HepG2 (cell line): Measurements from ENCODE around the gene PHACTR1. TPM values are rescaled to one million over a fixed set of nuclear protein-coding genes. Genes with fewer than 3 reads are reported as not detected.

Experiments used
- ATAC-seq: fragments of 200-7000 bp; cut with Tn5 transposase; 3 replicates; pipeline ENCODE4 v1.9.1; 2020; ENCODE audit warnings: mild to moderate bottlenecking, moderate library complexity
- BruUV-seq: library from RNA; stranded (reverse); fragments of 400-500 nt; replicated peaks from 2 replicates; lab custom pipeline; 2021; lab: Mats Ljungman, UMichigan
- CTCF ChIA-PET: fragments of 300-600 bp; formaldehyde crosslinking; extraction: SDS; loops from one replicate; lab custom pipeline; 2021; ENCODE audit warnings: low total read pairs, inconsistent platforms, low intra/inter-chr PET ratio; lab: Yijun Ruan, JAX
- POLR2A ChIA-PET: fragments of 350-600 bp; sonication (Branson Sonifier 250); formaldehyde crosslinking; loops from one replicate; lab custom pipeline; 2020; ENCODE audit warnings: antibody characterized with exemption, inconsistent platforms; lab: Yijun Ruan, JAX
- DNase-seq: peaks from one replicate; pipeline ENCODE4 v3.0.0-alpha.2; 2015; ENCODE audit warnings: low spot score
- FAIRE-seq: peaks from 3 replicates; lab custom pipeline; 2011; peaks lifted over from hg19 to GRCh38; lab: Jason Lieb, UNC
- H2AFZ ChIP-seq: one replicate; pipeline ENCODE4 v1.6.1; 2011; ENCODE audit warnings: low read length, inconsistent platforms
- H3K27ac ChIP-seq: fragments of 300-600 bp; 3 replicates; pipeline ENCODE4 v1.8.0; 2011; ENCODE audit warnings: mixed run types, mild to moderate bottlenecking, mixed read lengths, low read length, inconsistent platforms; ENCODE audit not compliant: insufficient read depth; ENCODE audit errors: extremely low read length
- H3K27me3 ChIP-seq, 2 experiments: fragments of 200-600 bp in 1 of 2; 2 replicates in 1 of 2; 3 replicates in 1 of 2; pipeline versions ENCODE4 v1.6.0 to v1.8.0; 2011; ENCODE audit warnings: low read length in 2 of 2, mild to moderate bottlenecking in 2 of 2, moderate library complexity in 2 of 2, inconsistent platforms in 1 of 2; ENCODE audit not compliant: insufficient read depth in 2 of 2, control insufficient read depth in 1 of 2
- H3K36me3 ChIP-seq, 2 experiments: fragments of 200-600 bp in 1 of 2; replicated peaks in 1 of 2; 2 replicates in 1 of 2; 3 replicates in 1 of 2; pipeline versions ENCODE4 v1.5.1 to v1.8.0; 2011; ENCODE audit warnings: low read length in 2 of 2, inconsistent platforms in 1 of 2; ENCODE audit not compliant: insufficient read depth in 2 of 2, control insufficient read depth in 1 of 2
- H3K4me1 ChIP-seq: 2 replicates; pipeline ENCODE4 v1.5.1; 2012; ENCODE audit warnings: low read length, inconsistent platforms; ENCODE audit not compliant: insufficient read depth
- H3K4me2 ChIP-seq: 2 replicates; pipeline ENCODE4 v1.6.0; 2011; ENCODE audit warnings: low read depth, low read length, inconsistent platforms
- H3K4me3 ChIP-seq, 3 experiments: fragments of 200-600 bp in 1 of 3; sonication (generic), shearing (Covaris generic) in 1 of 3; replicated peaks in 1 of 3; 2 replicates each; pipeline ENCODE4 v1.5.1; 2011 to 2016; ENCODE audit warnings: low read length in 3 of 3, inconsistent platforms in 2 of 3, low read depth in 2 of 3, mild to moderate bottlenecking in 2 of 3, control low read depth in 1 of 3, mixed read lengths in 1 of 3; ENCODE audit not compliant: insufficient read depth in 1 of 3
- H3K79me2 ChIP-seq: one replicate; pipeline ENCODE4 v1.6.1; 2011; ENCODE audit warnings: low read length, inconsistent platforms; ENCODE audit not compliant: insufficient read depth
- H3K9ac ChIP-seq: 2 replicates; pipeline ENCODE4 v1.6.0; 2011; ENCODE audit warnings: mild to moderate bottlenecking, low read depth, low read length, inconsistent platforms; ENCODE audit not compliant: insufficient read depth
- H3K9me3 ChIP-seq: 2 replicates; pipeline ENCODE4 v1.5.1; 2012; ENCODE audit warnings: mild to moderate bottlenecking, low read length
- H4K20me1 ChIP-seq: 2 replicates; pipeline ENCODE4 v1.6.0; 2011; ENCODE audit warnings: inconsistent platforms, mild to moderate bottlenecking, low read length, moderate library complexity; ENCODE audit not compliant: insufficient read depth
- ADNP ChIP-seq: sonication (generic); formaldehyde crosslinking; IDR thresholded peaks from 2 replicates; pipeline ENCODE4 v1.4.0; 2020; ENCODE audit warnings: missing genetic modification reagents
- DMAP1 ChIP-seq: IDR thresholded peaks from 2 replicates; pipeline ENCODE4 v1.6.1; 2016
- FOXC1 ChIP-seq: sonication (generic); formaldehyde crosslinking; IDR thresholded peaks from 2 replicates; pipeline ENCODE4 v1.8.0; 2022; ENCODE audit warnings: mild to moderate bottlenecking, missing genetic modification reagents, borderline replicate concordance
- GFI1 ChIP-seq: sonication (generic); formaldehyde crosslinking; IDR thresholded peaks from 2 replicates; pipeline ENCODE4 v1.5.0; 2020; ENCODE audit warnings: missing genetic modification reagents, mild to moderate bottlenecking, borderline replicate concordance
- MAF1 ChIP-seq: sonication (generic); formaldehyde crosslinking; IDR thresholded peaks from 2 replicates; pipeline ENCODE4 v1.5.0; 2020; ENCODE audit warnings: missing genetic modification reagents, borderline replicate concordance
- MXI1 ChIP-seq: IDR thresholded peaks from 3 replicates; pipeline ENCODE4 v1.6.1; 2012; ENCODE audit warnings: low read depth, low read length, inconsistent platforms, borderline replicate concordance
- NAIF1 ChIP-seq: sonication (generic); formaldehyde crosslinking; IDR thresholded peaks from 2 replicates; pipeline ENCODE4 v1.5.0; 2020; ENCODE audit warnings: mild to moderate bottlenecking, missing genetic modification reagents, borderline replicate concordance
- PHF5A ChIP-seq: IDR thresholded peaks from one replicate; pipeline ENCODE4 v1.6.1; 2018; ENCODE audit warnings: low read depth, missing genetic modification reagents; ENCODE audit not compliant: unreplicated experiment
- POLR2A ChIP-seq, 2 experiments: IDR thresholded peaks; 2 replicates each; pipeline ENCODE4 v1.6.1; 2011; ENCODE audit warnings: low read depth in 2 of 2, low read length in 2 of 2, mild to moderate bottlenecking in 1 of 2, moderate library complexity in 1 of 2; ENCODE audit not compliant: insufficient read depth in 1 of 2
- RBM39 ChIP-seq: fragments of 200-400 bp; formaldehyde crosslinking; IDR thresholded peaks from one replicate; pipeline ENCODE4 v1.6.1; 2018; ENCODE audit warnings: antibody characterized with exemption, mild to moderate bottlenecking, low read depth, low read length; ENCODE audit not compliant: poor library complexity, severe bottlenecking
- REPIN1 ChIP-seq: sonication (generic); formaldehyde crosslinking; IDR thresholded peaks from 2 replicates; pipeline ENCODE4 v1.8.0; 2022; ENCODE audit warnings: missing genetic modification reagents, low read depth, mild to moderate bottlenecking, borderline replicate concordance
- TFAP4 ChIP-seq: sonication (generic); IDR thresholded peaks from 2 replicates; pipeline ENCODE4 v1.6.1; 2016; ENCODE audit warnings: low read depth, borderline replicate concordance
- XBP1 ChIP-seq: sonication (generic); formaldehyde crosslinking; IDR thresholded peaks from 2 replicates; pipeline ENCODE4 v1.5.0; 2020; ENCODE audit warnings: missing genetic modification reagents
- ZKSCAN5 ChIP-seq: sonication (generic); formaldehyde crosslinking; IDR thresholded peaks from 2 replicates; pipeline ENCODE4 v1.5.1; 2020; ENCODE audit warnings: mild to moderate bottlenecking, missing genetic modification reagents
- ZNF30 ChIP-seq: sonication (generic); formaldehyde crosslinking; IDR thresholded peaks from 2 replicates; pipeline ENCODE4 v1.5.0; 2020; ENCODE audit warnings: mild to moderate bottlenecking, missing genetic modification reagents
- ZNF737 ChIP-seq: sonication (generic); formaldehyde crosslinking; IDR thresholded peaks from 2 replicates; pipeline ENCODE4 v1.5.0; 2020; ENCODE audit warnings: missing genetic modification reagents, mild to moderate bottlenecking, borderline replicate concordance
- ZNF850 ChIP-seq: sonication (generic); formaldehyde crosslinking; conservative IDR thresholded peaks from 2 replicates; pipeline ENCODE4 v1.9.0; 2021; ENCODE audit warnings: mild to moderate bottlenecking, missing genetic modification reagents
- ZNF891 ChIP-seq: sonication (generic); formaldehyde crosslinking; IDR thresholded peaks from 2 replicates; pipeline ENCODE4 v1.5.0; 2020; ENCODE audit warnings: mild to moderate bottlenecking, missing genetic modification reagents
- ZSCAN5A ChIP-seq: sonication (generic); formaldehyde crosslinking; IDR thresholded peaks from 2 replicates; pipeline ENCODE4 v1.8.0; 2022; ENCODE audit warnings: mild to moderate bottlenecking, missing genetic modification reagents, borderline replicate concordance
- ZUFSP ChIP-seq: sonication (generic); formaldehyde crosslinking; IDR thresholded peaks from 2 replicates; pipeline ENCODE4 v1.9.0; 2021; ENCODE audit warnings: missing genetic modification reagents, mild to moderate bottlenecking, borderline replicate concordance
- WGBS: methylation state at CpG from one replicate; pipeline ENCODE4 v1.1.6; 2017; ENCODE audit warnings: low lambda C conversion rate; 5-methylcytosine and 5-hydroxymethylcytosine counted together
- in situ Hi-C: cut with HindIII; loops from 2 replicates; pipeline ENCODE4 v1.10.0; 2017; ENCODE audit warnings: low pct_unique_long_range_greater_than_20kb; ENCODE audit not compliant: extremely low pct_ligation_motif_present
- intact Hi-C: fragments of 100-400 bp; cut with micrococcal nuclease; formaldehyde crosslinking; loops from one replicate; pipeline ENCODE4 v1.10.0; 2022; ENCODE audit not compliant: unreplicated experiment
- polyA plus RNA-seq, 8 experiments: library from polyadenylated mRNA; depleted of rRNA in 3 of 8; stranded (reverse) in 7 of 8; unstranded in 1 of 8; fragments of >200 nt; fragmentation: Illumina TruSeq in 4 of 8; extraction: Trizol in 4 of 8; gene quantifications; 2 replicates each; pipeline versions ENCODE4 v1.2.1 to v1.2.3, GENCODE V29; 2011 to 2016; ENCODE audit warnings: low read depth in 4 of 8, missing spikeins in 1 of 8, mixed read lengths in 1 of 8; ENCODE audit not compliant: insufficient read depth in 1 of 8
- total RNA-seq, 5 experiments: library from RNA; depleted of rRNA; stranded (reverse); fragments of >200 nt; fragmentation: Illumina TruSeq; extraction: Trizol; gene quantifications; 2 replicates each; pipeline ENCODE4 v1.2.3, GENCODE V29; 2016; ENCODE audit warnings: low read depth in 1 of 5

The PHACTR1 gene
- total and polyA plus RNA-seq, 2 of the 13 experiments (the other 11 are each of a cell fraction or from before 2014, with no cell fraction given): 0.09 TPM; not detected in 1

GRCh38 chr6:13252790-13253189 is 536.2 kb downstream of the PHACTR1 start:
- Histone ChIP-seq H4K20me1 (no peaks in the 10 kb centered on the region), H3K4me1 (peaks cover 39% of the 10 kb centered on the region), H3K27me3 (no peaks in the 10 kb centered on the region), H3K9ac (no peak overlapping the region), H3K9me3 (no peaks in the 10 kb centered on the region), H3K79me2 (no peaks in the 10 kb centered on the region), H3K36me3 (no peaks in the 10 kb centered on the region), H2AFZ (no peak overlapping the region), H3K27ac (no peak overlapping the region), H3K4me3 (no peak overlapping the region), H3K4me2 (no peak overlapping the region)
- BruUV-seq: no TSS peak
- FAIRE-seq: no peak
- intact Hi-C loops: no loop called here
- no peak for DNase-seq
- ChIA-PET POLR2A (no interaction called here), CTCF (no interaction called here)
- no peak for ATAC-seq
- 45% methylated on average over 5 of the region's 5 CpGs for WGBS
- TF ChIP-seq TFAP4 (no peak), ZSCAN5A (CRISPR knock-in tag) (no peak), RBM39 (no peak), NAIF1 (CRISPR knock-in tag) (no peak), POLR2A (IDR thresholded peaks at IDR 0.05; ENCODE audit: insufficient read depth in 1 of 2, low read depth in 2 of 2, low read length in 2 of 2) (no peak), ZKSCAN5 (CRISPR knock-in tag) (no peak), DMAP1 (CRISPR knock-in tag) (no peak), ZUFSP (CRISPR knock-in tag) (no peak), MAF1 (CRISPR knock-in tag) (no peak), PHF5A (CRISPR knock-in tag) (no peak), ZNF850 (no peak), MXI1 (no peak), ZNF30 (no peak), XBP1 (CRISPR knock-in tag) (no peak), REPIN1 (CRISPR knock-in tag) (no peak), FOXC1 (CRISPR knock-in tag) (no peak), ZNF737 (no peak), ZNF891 (no peak), ADNP (no peak), GFI1 (CRISPR knock-in tag) (no peak)
- in situ Hi-C loops: no loop called here
